Stomach (tissue), 4 donors: ENCODE data around the gene UAP1L1.

Experiments
- POLR2A ChIP-seq, 4 donors: fragments of 450-650 bp; IDR thresholded peaks; one replicate each; pipeline ENCODE4 v1.6.1; 2016; ENCODE audit warnings: antibody characterized with exemption in 4 of 4, control low read depth in 2 of 4, mild to moderate bottlenecking in 1 of 4, moderate library complexity in 1 of 4
- TF ChIP-seq, protein P1 (sequence below), 7 experiments: fragments of 450-650 bp in 4 of 7; fragments of 200-600 bp in 3 of 7; sonication (generic) in 3 of 7; IDR thresholded peaks; one replicate each; pipeline ENCODE4 v1.5.1; 2016 to 2019; ENCODE audit warnings: antibody characterized with exemption in 7 of 7, control low read depth in 2 of 7, mild to moderate bottlenecking in 1 of 7

GRCh38 chr9:137050570-137050969 lies 26.7 kb upstream of the UAP1L1 start:
- TF ChIP-seq, protein P1, sequence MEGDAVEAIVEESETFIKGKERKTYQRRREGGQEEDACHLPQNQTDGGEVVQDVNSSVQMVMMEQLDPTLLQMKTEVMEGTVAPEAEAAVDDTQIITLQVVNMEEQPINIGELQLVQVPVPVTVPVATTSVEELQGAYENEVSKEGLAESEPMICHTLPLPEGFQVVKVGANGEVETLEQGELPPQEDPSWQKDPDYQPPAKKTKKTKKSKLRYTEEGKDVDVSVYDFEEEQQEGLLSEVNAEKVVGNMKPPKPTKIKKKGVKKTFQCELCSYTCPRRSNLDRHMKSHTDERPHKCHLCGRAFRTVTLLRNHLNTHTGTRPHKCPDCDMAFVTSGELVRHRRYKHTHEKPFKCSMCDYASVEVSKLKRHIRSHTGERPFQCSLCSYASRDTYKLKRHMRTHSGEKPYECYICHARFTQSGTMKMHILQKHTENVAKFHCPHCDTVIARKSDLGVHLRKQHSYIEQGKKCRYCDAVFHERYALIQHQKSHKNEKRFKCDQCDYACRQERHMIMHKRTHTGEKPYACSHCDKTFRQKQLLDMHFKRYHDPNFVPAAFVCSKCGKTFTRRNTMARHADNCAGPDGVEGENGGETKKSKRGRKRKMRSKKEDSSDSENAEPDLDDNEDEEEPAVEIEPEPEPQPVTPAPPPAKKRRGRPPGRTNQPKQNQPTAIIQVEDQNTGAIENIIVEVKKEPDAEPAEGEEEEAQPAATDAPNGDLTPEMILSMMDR (IDR thresholded peaks at IDR 0.05): no peak
- TF ChIP-seq POLR2A (IDR thresholded peaks at IDR 0.05): no peak
